Cerebellar nuclear complex (tissue), 1 donor: Measurements from ENCODE around the gene TTC28.
"Not testable (repeated sequence)": the region's sequence is repeated elsewhere in the genome, so short reads cannot be mapped to it uniquely, and the experiment has no call there.

Experiments used
- DNase-seq, 2 experiments: peaks; one replicate each; lab custom pipeline; 2025; lab: John Stamatoyannopoulos, UW

TTC28 gene

GRCh38 chr22:28407645-28408044 is 272.0 kb downstream of the TTC28 start:
- DNase-seq = no peak

GRCh38 chr22:28406246-28406645 is 273.4 kb downstream of the TTC28 start:
- no peak for DNase-seq

GRCh38 chr22:28405588-28405987 is 274.1 kb downstream of the TTC28 start:
- no peak for DNase-seq

GRCh38 chr22:28402539-28402938 is 277.1 kb downstream of the TTC28 start:
- DNase-seq = no peak

GRCh38 chr22:28402060-28402459 is 277.6 kb downstream of the TTC28 start:
- DNase-seq = no peak

GRCh38 chr22:28398981-28399380 is 280.7 kb downstream of the TTC28 start:
- no peak for DNase-seq

- DNase-seq = no peak
Observed at GRCh38 chr22:28398355-28398754, 281.3 kb downstream of the TTC28 start.

GRCh38 chr22:28397306-28397705 is 282.3 kb downstream of the TTC28 start:
- DNase-seq = no peak

- DNase-seq = no peak
Observed at GRCh38 chr22:28395920-28396753, 283.5 kb downstream of the TTC28 start.

- no peak for DNase-seq
Observed at GRCh38 chr22:28395520-28395919, 284.1 kb downstream of the TTC28 start.

- no peak for DNase-seq
Observed at GRCh38 chr22:28394513-28395110, 285.0 kb downstream of the TTC28 start.

- DNase-seq = no peak
Observed at GRCh38 chr22:28381429-28382167, 298.0 kb downstream of the TTC28 start.

GRCh38 chr22:28379951-28380350 is 299.7 kb downstream of the TTC28 start:
- DNase-seq = no peak

- DNase-seq = no peak
Observed at GRCh38 chr22:28379075-28379779, 300.4 kb downstream of the TTC28 start.

- DNase-seq = no peak
Observed at GRCh38 chr22:28375761-28376534, 303.7 kb downstream of the TTC28 start.

GRCh38 chr22:28373831-28374230 is 305.8 kb downstream of the TTC28 start:
- DNase-seq = no peak

GRCh38 chr22:28369854-28370253 is 309.8 kb downstream of the TTC28 start:
- no peak for DNase-seq

- no peak for DNase-seq
Observed at GRCh38 chr22:28366856-28367255, 312.8 kb downstream of the TTC28 start.

GRCh38 chr22:28365371-28365770 is 314.3 kb downstream of the TTC28 start:
- no peak for DNase-seq

GRCh38 chr22:28364105-28364504 is 315.5 kb downstream of the TTC28 start:
- not testable (repeated sequence) for DNase-seq

- no peak for DNase-seq
Observed at GRCh38 chr22:28360939-28361338, 318.7 kb downstream of the TTC28 start.
